HCT116 (cell line): ENCODE measurements around the gene HCRTR1.
A peak's percentile ranks its signal among the peaks of the same experiment; 100 is the strongest.

Experiments
- EZH2phosphoT487 ChIP-seq: fragments of 200-600 bp; IDR thresholded peaks from 2 replicates; pipeline ENCODE4 v1.6.1; 2018; ENCODE audit warnings: antibody characterized with exemption, borderline replicate concordance
- TF ChIP-seq, protein P1 (sequence below), 3 experiments: fragments of 200-600 bp in 1 of 3; sonication (generic) in 1 of 3; IDR thresholded peaks in 2 of 3; conservative IDR thresholded peaks in 1 of 3; 2 replicates each; pipeline ENCODE4 v1.5.1; 2012 to 2017; ENCODE audit warnings: low read depth in 2 of 3, low read length in 2 of 3, antibody characterized with exemption in 1 of 3, borderline replicate concordance in 1 of 3, control low read depth in 1 of 3, mild to moderate bottlenecking in 1 of 3, mixed read lengths in 1 of 3, mixed run types in 1 of 3, moderate library complexity in 1 of 3; ENCODE audit not compliant: insufficient read depth in 1 of 3

DNA sequence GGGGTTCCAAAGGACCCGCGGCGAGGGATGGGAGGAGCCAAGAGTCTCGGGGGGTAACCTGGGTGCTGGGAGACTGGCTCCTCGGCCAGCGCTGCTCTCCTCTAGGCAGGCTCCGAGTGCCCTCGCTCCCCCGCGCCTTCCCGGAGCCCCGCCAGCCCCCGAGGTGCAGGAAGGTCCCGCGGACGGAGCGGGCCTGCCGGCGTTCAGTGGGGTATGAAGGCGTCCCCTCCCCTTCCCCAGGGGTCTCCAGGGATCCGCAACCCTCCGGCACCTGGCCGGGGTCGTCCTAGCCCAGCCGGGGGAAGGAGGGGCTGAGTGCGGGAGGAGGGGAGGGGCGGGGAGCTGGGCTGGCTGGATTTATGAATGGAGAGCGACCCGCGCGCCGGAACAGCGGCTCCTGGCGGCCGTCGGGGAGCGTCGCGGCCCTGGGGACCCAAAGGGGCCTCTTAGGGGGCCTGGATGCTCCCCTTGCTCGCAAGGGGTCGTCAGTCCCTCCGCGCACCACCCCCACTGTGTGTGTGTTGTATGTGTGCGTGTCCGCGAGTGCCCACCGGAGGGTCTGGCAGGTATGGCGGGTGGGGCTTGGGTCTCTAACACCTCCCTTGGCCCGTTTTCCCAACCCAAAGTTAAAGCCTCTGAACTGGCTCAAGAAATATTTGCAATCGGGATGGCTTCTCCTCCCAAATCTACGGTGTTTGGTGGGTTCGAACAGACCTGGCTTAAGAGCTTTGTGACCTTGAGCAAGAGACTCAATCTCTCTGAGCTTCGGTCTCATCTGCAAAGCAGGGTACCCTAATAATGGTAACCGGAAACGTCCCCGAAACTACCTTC, 642 bp downstream of the HCRTR1 start:
- TF ChIP-seq EZH2phosphoT487 = no peak
- TF ChIP-seq, protein P1, sequence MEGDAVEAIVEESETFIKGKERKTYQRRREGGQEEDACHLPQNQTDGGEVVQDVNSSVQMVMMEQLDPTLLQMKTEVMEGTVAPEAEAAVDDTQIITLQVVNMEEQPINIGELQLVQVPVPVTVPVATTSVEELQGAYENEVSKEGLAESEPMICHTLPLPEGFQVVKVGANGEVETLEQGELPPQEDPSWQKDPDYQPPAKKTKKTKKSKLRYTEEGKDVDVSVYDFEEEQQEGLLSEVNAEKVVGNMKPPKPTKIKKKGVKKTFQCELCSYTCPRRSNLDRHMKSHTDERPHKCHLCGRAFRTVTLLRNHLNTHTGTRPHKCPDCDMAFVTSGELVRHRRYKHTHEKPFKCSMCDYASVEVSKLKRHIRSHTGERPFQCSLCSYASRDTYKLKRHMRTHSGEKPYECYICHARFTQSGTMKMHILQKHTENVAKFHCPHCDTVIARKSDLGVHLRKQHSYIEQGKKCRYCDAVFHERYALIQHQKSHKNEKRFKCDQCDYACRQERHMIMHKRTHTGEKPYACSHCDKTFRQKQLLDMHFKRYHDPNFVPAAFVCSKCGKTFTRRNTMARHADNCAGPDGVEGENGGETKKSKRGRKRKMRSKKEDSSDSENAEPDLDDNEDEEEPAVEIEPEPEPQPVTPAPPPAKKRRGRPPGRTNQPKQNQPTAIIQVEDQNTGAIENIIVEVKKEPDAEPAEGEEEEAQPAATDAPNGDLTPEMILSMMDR (IDR thresholded peaks at IDR 0.05 in 2 of 3, conservative IDR thresholded peaks at IDR 0.05 in 1 of 3; ENCODE audit: borderline replicate concordance in 1 of 3, insufficient read depth in 1 of 3, low read depth in 2 of 3, low read length in 2 of 3) = peak; percentile 48 to 85 (median 76)
